OCI-LY7 (cell line): ENCODE data around the gene KPNA1.

Source experiments
- EZH2phosphoT487 ChIP-seq: fragments of 200-600 bp; sonication (generic); IDR thresholded peaks from 2 replicates; pipeline ENCODE4 v1.6.1; 2018; ENCODE audit warnings: low read depth, borderline replicate concordance, mild to moderate bottlenecking, mixed run types, antibody characterized with exemption, low read length, moderate library complexity, mixed read lengths
- TF ChIP-seq, protein P1 (sequence below): fragments of 200-600 bp; sonication (generic); conservative IDR thresholded peaks from 2 replicates; pipeline ENCODE4 v1.5.1; 2014; ENCODE audit warnings: mild to moderate bottlenecking, antibody characterized with exemption, low read length, moderate library complexity, mixed read lengths

DNA sequence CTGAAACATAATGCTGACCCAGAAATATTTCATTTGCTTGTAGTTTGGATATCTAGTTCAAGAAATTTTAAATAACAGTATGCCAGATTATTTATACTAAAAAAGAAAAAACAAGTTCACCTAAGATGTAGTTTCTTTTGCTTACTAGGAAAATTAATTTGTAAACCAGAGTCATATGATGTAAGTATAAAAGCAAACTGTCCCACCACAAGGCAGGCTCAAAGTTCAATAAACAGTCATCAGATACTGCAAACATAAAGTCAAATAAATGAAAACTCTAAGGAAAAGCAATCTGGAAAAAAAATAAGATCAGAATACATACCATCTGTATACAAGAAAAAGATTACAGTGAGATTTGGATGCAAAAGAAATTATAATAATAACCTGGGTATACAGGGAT lies 58.7 kb downstream of the KPNA1 start:
- TF ChIP-seq, protein P1, sequence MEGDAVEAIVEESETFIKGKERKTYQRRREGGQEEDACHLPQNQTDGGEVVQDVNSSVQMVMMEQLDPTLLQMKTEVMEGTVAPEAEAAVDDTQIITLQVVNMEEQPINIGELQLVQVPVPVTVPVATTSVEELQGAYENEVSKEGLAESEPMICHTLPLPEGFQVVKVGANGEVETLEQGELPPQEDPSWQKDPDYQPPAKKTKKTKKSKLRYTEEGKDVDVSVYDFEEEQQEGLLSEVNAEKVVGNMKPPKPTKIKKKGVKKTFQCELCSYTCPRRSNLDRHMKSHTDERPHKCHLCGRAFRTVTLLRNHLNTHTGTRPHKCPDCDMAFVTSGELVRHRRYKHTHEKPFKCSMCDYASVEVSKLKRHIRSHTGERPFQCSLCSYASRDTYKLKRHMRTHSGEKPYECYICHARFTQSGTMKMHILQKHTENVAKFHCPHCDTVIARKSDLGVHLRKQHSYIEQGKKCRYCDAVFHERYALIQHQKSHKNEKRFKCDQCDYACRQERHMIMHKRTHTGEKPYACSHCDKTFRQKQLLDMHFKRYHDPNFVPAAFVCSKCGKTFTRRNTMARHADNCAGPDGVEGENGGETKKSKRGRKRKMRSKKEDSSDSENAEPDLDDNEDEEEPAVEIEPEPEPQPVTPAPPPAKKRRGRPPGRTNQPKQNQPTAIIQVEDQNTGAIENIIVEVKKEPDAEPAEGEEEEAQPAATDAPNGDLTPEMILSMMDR: no peak
- no peak for TF ChIP-seq EZH2phosphoT487
